LNCAP (cell line): Measurements from ENCODE around the gene LRBA.

Source experiments
- TF ChIP-seq, protein P1 (sequence below): fragments of 450-650 bp; IDR thresholded peaks from 2 replicates; pipeline ENCODE4 v1.5.1; 2017; ENCODE audit warnings: mild to moderate bottlenecking

The LRBA gene

DNA sequence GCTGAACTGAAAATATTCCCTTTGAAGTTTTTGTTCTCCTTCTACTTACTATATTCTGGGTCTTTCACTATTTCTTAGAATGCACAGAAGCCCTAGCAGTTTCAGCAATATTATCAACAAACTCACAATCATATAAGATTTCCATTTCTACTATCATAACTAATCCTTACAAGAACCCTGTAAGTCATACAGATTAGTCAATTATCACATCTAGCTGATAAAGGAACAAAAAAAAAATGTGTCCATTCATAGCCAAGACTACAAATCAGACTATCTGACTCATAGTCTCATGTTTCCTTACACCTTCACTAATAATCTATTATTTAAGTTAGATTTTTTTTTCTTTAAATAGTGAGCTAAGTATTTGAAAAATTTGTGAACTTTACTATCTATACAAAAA lies 72.5 kb downstream of the LRBA start:
- TF ChIP-seq, protein P1, sequence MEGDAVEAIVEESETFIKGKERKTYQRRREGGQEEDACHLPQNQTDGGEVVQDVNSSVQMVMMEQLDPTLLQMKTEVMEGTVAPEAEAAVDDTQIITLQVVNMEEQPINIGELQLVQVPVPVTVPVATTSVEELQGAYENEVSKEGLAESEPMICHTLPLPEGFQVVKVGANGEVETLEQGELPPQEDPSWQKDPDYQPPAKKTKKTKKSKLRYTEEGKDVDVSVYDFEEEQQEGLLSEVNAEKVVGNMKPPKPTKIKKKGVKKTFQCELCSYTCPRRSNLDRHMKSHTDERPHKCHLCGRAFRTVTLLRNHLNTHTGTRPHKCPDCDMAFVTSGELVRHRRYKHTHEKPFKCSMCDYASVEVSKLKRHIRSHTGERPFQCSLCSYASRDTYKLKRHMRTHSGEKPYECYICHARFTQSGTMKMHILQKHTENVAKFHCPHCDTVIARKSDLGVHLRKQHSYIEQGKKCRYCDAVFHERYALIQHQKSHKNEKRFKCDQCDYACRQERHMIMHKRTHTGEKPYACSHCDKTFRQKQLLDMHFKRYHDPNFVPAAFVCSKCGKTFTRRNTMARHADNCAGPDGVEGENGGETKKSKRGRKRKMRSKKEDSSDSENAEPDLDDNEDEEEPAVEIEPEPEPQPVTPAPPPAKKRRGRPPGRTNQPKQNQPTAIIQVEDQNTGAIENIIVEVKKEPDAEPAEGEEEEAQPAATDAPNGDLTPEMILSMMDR, result no peak

DNA sequence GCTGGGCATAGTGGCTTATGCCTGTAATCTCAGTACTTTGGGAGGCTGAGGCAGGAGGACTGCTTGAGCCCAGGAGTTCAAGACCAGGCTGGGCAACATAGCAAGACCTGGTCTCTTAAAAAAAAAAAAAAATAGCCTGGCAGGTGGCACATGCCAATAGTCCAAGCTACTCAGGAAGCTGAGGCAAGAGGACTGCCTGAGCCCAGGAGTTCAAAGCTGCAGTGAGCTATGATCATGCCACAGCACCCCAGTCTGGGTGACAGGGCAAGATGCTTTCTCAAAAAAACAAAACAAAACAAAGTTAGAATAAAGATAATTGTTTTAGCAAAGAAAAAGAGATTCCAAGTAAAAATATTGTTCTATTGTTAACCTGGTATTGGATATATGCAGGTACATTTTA lies 75.0 kb downstream of the LRBA start:
- TF ChIP-seq, protein P1, result no peak

DNA sequence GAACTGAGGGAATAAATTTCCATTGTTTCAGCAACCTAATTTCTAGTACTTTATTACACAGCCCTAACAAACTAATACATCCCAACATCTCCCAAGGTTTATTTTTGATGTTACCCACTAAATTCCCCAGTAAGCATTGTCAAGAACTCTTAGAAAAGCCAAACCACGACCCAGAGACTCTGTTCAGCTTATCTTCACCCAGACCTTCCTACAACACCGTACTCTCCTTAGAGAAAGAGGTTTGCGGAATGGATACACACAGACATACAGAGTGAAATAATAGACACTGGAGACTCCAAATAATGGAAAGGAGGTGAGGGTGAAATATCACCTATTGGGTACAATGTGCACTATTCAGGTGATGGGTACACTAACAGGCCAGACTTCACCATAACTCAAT lies 75.6 kb downstream of the LRBA start:
- TF ChIP-seq, protein P1, result no peak

DNA sequence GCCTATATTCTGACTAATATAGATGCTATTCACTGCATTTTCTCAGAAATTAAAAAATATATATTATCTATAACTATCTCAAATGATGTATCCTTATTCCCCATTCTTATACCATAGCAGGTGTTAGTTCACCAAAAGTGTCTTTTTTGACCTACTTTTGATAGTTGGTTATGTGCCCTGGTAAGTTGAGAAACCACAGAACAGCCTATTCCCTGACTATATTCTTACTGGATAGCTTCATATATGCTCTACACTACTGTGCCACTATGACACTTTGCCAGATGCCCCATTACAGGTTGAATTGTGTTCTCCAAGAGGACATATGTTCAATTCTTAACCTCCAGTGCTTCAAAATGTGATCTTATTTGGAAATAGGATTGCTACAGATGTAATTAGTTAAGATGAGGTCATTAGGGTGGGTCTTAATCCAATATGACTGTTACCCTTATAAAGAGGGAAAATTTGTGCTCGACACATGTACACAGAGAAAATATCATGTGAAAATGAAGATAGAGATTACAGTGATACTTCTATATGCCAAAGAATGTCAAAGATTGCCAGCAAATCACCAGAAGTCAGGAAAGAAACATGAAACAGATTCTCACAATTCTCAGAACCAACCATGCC lies 76.1 kb downstream of the LRBA start:
- TF ChIP-seq, protein P1, result no peak

DNA sequence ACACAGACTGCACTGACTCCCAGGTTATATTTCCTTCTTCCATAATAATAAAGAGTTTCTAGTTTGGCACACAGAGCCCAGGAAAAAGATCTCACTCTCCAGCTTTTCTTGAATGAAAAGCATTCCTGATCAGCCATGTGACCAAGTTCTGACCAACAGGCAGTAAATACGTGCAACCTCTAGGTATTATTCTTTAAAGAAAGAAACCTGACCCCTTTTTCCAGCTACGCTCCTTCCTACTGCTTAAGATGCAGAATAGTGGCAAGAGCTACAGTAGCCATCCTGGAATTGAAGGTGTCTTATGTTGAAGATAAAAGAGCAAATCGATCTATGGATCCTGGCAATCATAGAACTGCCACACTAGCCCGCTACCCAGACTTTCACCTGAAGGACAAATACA lies 76.7 kb downstream of the LRBA start:
- TF ChIP-seq, protein P1, result no peak

DNA sequence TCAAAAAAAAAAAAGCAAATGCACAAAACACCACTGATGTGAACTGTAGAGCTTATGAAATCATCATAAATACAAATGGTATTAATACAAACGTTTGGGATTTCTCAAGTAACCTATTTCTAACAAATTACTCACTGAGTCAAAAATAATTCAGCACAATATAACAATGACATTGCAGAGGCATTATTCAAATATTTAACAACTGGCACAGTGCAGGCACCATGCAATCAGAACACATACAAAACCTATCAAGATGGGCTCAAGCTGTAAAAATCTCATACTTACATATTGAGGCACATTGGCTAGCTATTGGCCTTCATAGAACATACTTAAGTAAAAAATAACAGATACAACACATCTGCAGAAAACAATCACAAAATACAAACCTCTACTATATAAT lies 81.1 kb downstream of the LRBA start:
- TF ChIP-seq, protein P1, result no peak

DNA sequence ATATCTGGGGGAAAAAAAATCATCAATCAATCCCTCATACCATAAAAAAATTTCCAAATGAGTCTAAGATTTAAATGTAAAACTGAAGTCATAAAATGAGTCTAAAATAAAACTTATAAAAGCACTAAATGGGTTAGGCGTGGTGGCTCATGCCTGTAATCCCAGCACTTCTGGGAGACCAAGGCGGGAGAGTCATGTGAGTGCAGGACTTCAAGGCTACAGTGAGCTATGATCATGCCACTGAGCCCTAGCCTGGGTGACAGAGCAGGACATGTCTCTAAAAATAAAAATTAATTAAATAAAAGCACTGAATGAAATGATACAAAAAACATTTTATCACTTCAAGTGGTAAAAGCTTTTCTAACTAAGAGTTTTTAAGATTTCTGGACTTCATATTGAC lies 83.3 kb downstream of the LRBA start:
- TF ChIP-seq, protein P1, result no peak

DNA sequence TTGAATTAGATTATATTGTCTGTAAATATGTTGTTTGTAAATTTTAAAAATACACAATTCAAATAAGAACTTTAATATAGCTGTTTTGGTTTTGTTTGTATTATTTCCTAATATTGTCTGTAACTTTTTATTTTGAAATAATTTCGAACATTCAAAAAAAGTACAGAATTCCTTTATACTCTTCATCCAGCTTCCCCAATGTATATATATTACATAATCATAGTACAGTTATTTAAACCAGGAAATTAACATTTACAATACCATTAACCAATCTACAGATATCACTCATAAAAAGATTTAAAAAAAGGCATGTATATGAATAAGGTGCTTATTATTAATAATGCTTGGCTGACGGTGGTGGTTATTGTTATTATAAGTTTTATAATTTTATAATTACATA lies 84.1 kb downstream of the LRBA start:
- TF ChIP-seq, protein P1, result no peak
